GM19468 (cell line): Measurements from ENCODE around the gene N4BP2L1.
"Not testable (repeated sequence)": the region's sequence is repeated elsewhere in the genome, so short reads cannot be mapped to it uniquely, and the experiment has no call there.

Experiments
- ATAC-seq: cut with Tn5 transposase; IDR thresholded peaks from one replicate; pipeline ENCODE4 v1.9.1; 2021; ENCODE audit warnings: mild to moderate bottlenecking, moderate library complexity, moderate number of reproducible peaks; ENCODE audit not compliant: unreplicated experiment; ENCODE audit errors: extremely low read depth

The N4BP2L1 gene

DNA sequence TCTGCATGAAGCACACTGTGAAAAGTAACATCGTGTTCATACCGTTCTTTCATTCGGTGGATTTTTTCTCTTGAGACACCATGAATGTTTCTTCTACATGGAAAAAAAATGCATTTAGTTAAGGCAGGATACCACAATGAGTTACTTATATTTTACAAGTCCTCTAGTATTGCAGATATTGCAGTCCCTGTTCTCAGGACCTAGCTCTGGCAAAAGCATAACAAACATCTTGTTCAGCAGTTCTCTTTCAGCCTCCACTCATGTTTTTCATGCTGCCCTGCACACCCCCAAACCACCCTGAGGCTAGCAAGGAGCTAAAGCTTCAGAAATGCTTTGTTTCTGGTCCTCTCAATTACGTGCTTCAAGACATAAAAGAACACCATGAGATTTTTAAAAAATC is 24.8 kb downstream of the N4BP2L1 start:
- ATAC-seq, result no peak

DNA sequence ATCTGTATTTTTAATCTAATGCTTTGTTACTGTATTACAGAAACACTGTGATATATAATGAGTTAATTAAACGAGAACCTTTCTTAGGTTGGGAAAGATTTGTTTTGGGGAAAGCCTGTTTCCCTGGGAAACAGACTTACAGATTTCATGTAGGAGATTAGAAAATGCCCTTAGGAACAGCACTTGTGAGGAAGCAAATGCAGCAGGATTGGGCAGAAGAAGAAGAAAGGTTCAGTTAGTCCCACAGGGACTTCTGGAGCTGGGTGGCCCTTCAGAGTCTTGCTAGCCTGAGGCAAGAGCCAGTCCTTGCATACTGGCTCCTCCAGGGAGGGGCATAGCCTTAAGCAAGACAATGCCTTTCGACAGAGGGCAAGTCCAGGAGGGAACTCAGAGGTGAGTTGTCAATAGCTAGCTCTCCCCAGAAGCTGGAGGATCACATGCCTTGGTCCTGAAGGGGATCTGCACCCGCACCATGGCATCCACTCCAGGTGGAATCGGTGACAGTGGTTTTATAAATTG is 36.8 kb downstream of the N4BP2L1 start:
- no peak for ATAC-seq

DNA sequence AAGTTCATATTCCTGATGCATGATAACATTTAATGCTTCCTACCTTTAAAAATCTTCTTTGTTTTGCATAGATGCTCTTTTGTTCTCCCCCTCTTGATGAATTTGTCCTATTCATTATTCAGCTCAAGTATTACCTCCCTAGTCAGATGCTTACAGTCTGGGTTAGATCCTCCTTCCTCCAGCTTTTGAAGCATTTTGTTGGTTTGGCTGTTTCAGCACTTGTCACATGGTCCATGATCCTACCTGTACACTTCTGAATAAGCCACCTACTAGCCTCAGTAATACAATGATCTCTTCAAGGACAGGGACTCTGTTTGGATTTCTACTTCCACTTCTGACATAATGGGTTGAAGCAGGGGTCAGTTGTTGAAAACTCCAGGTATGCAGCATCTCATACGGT is 37.4 kb downstream of the N4BP2L1 start:
- ATAC-seq, result no peak

DNA sequence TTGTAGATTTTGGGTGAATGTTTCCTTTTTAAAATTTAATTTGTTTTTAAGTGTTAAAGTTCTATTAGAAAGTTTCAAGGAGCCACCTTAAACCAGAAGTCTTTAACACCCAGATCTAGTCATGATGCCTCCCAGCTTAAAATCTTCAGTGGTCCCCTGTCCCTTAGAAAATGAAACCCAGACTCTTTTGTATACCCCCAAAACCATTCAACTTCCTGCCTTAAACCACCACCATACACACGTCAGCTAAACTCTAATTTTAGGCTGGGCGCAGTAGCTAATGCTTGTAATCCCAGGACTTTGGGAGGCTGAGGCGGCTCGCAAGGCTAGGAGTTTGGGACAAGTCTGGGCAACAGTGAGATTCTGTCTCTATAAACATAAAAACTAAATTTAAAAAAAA is 37.9 kb downstream of the N4BP2L1 start:
- ATAC-seq, result no peak

DNA sequence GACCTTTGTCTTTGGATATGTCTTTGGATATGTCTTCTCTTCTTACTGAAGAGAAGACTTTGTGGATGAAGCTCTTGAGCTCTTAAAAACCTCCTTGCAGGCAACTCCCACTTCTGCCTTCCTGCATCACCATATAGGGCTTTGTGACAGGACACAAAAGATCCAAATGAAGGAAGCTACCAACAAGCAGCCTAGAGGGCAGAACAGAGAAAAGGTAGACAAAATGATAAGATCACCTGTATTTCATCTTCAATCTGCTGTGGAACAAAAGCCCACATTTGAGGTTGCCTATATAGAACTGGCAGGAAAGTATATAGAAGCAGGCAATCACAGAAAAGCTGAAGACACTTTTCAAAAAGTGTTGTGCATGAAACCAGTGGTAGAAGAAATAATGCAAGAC is 42.5 kb downstream of the N4BP2L1 start:
- no peak for ATAC-seq

DNA sequence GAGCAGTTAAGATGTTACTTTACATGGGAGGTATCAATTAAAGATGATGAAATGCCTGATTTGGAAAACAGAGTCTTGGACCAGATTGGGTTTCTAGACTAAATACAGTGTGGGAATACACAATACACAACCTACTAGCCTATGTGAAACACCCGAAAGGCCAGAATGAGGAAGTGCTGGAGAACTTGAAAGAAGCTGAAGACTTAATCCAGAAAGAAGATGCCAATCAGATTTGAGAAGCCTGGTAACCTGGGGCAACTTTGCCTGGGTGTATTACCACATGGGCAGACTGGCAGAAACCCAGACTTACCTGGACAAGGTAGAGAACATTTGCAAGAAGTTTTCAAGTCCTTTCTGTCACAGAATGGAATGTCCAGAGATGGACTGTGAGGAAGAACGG is 43.2 kb downstream of the N4BP2L1 start:
- no peak for ATAC-seq

DNA sequence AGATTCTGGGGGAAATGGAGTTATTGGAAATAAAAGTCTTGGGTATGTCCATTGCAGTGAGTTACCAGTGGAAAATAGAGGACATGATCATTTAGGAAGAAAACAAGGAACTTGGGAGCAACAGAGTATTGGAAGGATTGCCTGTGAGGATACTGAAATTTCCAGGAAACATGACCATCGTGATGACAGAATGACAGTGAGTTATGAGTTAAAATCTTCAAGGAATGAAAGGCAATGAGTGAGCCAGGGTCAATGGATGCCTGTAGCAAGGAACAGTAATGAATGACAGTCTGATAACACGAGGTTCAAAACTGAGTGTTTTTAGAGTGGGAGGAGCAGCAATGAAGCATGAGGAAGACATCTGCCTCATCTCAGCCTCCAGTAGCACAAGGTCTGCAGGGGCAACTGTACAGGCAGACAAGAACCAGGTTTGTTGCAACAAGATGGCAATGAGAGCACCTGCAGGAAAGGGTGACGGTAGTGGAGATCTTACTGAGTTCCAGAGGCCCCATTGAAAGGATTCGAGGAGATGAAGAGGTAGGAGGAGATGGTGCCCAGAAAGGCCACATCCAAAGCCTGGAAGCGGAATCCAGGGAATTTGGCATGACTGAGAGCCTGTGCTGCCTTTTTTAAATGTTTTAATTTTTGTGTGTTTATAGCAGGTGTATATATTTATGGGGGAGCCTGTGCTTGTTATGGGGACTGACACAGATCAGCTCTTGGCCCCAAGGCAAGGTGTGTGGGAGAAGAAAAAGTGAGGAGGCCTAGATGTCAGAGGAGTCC is 43.9 kb downstream of the N4BP2L1 start:
- ATAC-seq, result no peak

DNA sequence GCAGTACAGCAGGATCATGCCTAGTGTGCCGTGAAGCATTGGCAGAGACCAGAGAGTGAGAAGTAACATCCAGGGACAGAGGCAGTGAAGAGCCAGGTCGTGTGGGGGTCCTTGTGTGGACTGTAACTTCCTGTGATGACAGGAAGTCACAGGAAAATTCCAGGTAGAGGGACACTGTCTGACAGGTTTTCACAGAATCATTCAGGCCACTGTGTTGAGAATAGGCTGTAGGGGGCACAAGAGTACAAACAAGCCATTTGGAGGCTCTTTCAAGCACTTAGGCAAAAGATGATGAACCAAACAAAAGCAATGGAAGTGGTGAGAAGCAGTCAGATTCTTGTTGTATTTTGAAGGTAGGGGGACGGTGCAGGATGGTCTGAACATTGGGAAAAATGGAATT is 46.4 kb downstream of the N4BP2L1 start:
- ATAC-seq, result no peak

DNA sequence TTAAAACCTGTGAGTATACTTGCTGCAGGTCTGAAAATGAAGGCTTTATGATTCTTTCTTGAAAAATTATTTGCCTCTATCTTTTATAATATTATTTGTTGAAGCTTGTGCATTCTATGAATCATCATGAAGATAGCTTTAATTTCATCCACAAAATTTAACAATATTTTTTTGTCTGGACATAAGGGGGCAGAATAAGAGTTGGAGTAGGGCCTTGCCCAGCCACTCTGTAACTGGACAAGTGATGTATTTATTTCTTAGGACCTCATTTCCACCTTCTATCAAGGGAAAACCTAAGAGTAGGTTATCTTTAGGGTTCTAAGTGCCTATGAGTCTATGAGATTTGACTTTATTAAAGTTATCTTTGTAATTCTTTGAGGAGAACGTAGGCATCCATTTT is 49.9 kb downstream of the N4BP2L1 start:
- no peak for ATAC-seq

DNA sequence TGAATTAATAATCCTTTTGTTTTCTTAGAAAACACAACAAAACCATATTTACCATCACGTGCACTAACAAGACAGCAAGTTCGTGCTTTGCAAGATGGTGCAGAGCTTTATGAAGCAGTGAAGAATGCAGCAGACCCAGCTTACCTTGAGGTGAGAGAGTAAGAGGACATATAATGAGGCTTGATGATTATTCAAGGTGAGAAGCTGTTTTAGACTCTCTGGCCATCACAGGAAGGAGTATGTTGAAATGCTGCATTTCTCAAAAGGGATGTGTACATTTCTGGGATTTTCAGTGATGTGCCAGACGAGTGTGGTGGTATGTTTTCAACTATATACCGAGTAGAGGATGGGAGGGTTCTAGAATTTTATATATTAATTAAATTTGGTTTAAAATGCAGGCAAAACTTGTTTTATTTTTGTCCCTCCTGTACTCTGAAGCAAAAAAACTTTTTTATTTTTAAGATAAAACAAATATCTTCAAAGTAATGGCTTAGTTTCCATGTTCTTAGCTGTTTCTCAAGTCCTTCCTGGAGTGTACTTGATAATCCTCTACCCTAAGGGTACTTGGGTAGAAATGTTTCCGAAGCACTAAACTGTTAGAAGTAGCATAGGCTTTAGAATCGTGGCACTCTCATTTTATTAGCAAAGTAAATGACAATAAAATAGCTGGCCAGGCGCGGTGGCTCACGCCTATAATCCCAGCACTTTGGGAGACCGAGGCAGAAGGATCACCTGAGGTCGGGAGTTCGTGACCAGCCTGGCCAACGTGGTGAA is 51.1 kb downstream of the N4BP2L1 start:
- no peak for ATAC-seq

DNA sequence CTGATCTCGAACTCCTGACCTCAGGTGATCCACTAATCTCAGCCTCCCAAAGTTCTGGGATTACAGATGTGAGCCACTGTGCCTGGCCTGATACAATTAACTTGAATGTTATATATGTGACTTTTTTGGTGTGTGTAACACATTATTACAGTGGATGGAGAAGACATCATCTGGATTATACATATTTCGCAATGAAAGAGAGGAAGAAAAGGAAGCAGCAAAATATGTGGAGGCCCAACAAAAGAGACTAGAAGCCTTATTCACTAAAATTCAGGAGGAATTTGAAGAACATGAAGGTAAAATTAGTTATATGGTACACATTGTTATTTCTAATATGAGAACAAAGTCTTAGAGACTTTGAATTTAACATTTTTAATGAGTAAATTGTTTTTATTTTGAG is 57.1 kb downstream of the N4BP2L1 start:
- ATAC-seq, result no peak

DNA sequence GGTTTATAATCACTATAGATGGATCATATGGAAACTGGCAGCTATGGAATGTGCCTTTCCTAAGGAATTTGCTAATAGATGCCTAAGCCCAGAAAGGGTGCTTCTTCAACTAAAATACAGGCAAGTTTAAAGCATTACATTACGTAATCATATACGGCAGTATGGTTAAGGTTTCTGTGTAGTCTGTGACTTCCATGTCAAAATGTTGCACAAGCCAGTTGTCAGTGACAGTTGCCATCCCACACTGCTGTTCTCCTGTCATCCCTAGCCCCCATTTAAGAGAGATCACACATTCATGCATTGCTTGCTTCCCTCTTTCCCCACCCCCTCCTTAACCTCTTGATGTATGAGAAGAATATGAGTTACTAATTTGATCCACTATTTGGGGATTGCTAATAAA is 65.4 kb downstream of the N4BP2L1 start:
- no peak for ATAC-seq

DNA sequence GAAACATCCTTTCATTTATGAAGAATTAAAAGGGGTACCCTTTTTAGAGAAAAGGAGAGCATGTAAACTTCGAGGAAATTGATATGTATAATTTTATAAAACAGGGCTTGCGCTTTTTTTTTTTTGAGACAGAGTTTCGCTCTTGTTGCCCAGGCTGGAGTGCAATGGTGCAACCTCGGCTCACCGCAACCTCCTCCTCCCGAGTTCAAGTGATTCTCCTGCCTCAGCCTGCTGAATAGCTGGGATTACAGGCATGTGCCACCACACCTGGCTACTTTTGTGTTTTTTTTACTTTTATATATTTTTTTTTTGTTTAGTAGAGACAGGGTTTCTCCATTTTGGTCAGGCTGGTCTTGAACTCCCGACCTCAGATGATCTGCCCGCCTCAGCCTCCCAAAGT is 72.0 kb downstream of the N4BP2L1 start:
- ATAC-seq, result not testable (repeated sequence)

DNA sequence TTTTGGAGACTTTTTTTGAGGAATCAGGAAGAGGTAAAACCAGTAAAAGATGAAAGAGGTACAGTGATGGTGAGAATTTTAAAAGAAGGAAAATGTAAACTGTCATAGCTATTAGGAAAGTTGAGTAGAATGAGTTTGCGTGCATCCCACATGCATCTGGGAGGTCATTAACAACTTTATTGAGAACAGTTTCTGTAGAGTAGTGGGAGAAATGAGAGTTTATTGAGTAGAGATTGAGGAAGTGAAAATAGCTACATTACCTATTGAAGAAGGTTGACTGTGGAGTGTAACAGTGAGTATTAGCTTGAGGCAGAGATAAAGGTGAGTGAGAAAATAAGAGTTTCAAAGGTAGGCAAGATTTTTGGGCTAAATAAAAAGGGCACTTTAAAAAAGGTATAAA is 73.9 kb downstream of the N4BP2L1 start:
- ATAC-seq, result no peak

DNA sequence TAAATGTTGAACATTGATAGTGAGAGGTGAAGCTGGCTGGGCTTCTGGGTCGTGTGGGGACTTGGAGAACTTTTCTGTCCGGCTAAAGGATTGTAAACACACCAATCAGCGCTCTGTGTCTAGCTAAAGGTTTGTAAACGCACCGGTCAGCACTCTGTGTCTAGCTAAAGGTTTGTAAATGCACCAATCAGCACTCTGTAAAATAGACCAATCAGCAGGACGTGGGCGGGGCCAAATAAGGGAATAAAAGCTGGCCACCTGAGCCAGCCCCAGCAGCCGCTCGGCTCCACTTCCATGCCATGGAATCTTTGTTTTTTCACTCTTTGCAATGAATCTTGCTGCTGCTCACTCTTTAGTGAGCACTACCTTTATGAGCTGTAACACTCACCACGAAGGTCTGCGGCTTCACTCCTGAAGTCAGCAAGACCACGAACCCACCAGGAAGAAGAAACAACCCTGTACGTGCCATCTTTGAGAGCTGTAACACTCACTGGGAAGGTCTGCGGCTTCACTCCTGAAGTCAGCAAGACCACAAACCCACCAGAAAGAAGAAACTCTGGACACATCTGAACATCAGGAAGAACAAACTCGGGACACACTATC is 77.0 kb downstream of the N4BP2L1 start:
- ATAC-seq, result not testable (repeated sequence)
